ENCODE results near the gene LNX1.

Gene LNX1

GRCh38 chr4:53579826-53580225 lies 11.5 kb downstream of the LNX1 start:
- no peak for ATAC-seq
- TF ChIP-seq ESRRG (CRISPR knock-in tag; IDR thresholded peaks at IDR 0.05) (no peak), ZFP30 (CRISPR knock-in tag; IDR thresholded peaks at IDR 0.05) (no peak), TOX (CRISPR knock-in tag; IDR thresholded peaks at IDR 0.05; ENCODE audit: borderline replicate concordance) (no peak), ISL1 (CRISPR knock-in tag; IDR thresholded peaks at IDR 0.05) (no peak), CREB5 (CRISPR knock-in tag; IDR thresholded peaks at IDR 0.05; ENCODE audit: low read depth) (no peak), ZNF70 (CRISPR knock-in tag; IDR thresholded peaks at IDR 0.05) (no peak), SNAI2 (CRISPR knock-in tag; IDR thresholded peaks at IDR 0.05) (no peak), ARNTL (CRISPR knock-in tag; IDR thresholded peaks at IDR 0.05; ENCODE audit: borderline replicate concordance, low read depth) (no peak), OSR1 (CRISPR knock-in tag; IDR thresholded peaks at IDR 0.05) (no peak), ZC3H10 (CRISPR knock-in tag; IDR thresholded peaks at IDR 0.05) (no peak)
- TF ChIP-seq, protein P1, sequence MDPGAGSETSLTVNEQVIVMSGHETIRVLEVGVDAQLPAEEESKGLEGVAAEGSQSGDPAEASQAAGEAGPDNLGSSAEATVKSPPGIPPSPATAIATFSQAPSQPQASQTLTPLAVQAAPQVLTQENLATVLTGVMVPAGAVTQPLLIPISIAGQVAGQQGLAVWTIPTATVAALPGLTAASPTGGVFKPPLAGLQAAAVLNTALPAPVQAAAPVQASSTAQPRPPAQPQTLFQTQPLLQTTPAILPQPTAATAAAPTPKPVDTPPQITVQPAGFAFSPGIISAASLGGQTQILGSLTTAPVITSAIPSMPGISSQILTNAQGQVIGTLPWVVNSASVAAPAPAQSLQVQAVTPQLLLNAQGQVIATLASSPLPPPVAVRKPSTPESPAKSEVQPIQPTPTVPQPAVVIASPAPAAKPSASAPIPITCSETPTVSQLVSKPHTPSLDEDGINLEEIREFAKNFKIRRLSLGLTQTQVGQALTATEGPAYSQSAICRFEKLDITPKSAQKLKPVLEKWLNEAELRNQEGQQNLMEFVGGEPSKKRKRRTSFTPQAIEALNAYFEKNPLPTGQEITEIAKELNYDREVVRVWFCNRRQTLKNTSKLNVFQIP (CRISPR knock-in tag; IDR thresholded peaks at IDR 0.05; ENCODE audit: borderline replicate concordance, low read depth) = no peak

DNA sequence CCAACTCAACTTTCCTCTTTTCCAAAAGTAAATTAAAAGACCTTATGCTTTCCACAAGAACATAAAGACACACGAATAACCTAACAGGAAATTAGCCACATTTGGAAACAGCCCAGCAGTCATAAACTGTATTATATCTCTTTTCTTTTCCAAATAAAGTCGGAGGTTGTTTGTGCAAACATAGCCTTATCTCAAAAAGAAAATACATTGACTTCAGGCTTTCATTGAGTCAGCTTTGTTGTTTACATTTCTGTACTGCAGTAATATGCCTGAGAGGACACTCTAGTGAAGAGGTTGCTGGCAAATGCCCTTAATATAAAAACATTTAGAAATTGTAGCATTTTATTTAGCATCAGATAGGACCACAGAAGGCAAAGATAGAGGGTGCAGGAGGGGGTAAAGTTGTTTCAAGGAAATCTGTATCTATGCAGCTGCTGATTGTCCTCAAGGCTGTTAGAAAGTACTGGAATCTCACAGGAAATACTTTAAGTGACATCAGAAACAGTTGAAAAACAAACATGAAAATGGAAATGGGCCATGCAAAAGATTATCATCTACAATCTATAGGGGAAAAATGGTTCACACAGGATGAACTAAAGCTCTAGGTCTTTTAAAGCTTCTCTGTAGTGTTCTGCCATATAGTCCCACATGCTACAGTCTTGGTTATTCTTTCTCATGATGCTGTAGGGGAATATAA lies 14.5 kb downstream of the LNX1 start:
- ATAC-seq = no peak
- TF ChIP-seq GLIS3 (CRISPR knock-in tag; IDR thresholded peaks at IDR 0.05) (no peak), CREB5 (CRISPR knock-in tag; IDR thresholded peaks at IDR 0.05; ENCODE audit: low read depth) (no peak), SNAI2 (CRISPR knock-in tag; IDR thresholded peaks at IDR 0.05) (no peak), ZFP30 (CRISPR knock-in tag; IDR thresholded peaks at IDR 0.05) (no peak), BACH2 (CRISPR knock-in tag; IDR thresholded peaks at IDR 0.05; ENCODE audit: borderline replicate concordance) (no peak), OSR1 (CRISPR knock-in tag; IDR thresholded peaks at IDR 0.05) (no peak)
- TF ChIP-seq, protein P1 (CRISPR knock-in tag; IDR thresholded peaks at IDR 0.05; ENCODE audit: borderline replicate concordance, low read depth) = no peak

- ATAC-seq = no peak
- TF ChIP-seq CSDC2 (CRISPR knock-in tag; IDR thresholded peaks at IDR 0.05) (no peak), OSR1 (CRISPR knock-in tag; IDR thresholded peaks at IDR 0.05) (no peak)
Observed at GRCh38 chr4:53576071-53576617, 15.1 kb downstream of the LNX1 start.

DNA sequence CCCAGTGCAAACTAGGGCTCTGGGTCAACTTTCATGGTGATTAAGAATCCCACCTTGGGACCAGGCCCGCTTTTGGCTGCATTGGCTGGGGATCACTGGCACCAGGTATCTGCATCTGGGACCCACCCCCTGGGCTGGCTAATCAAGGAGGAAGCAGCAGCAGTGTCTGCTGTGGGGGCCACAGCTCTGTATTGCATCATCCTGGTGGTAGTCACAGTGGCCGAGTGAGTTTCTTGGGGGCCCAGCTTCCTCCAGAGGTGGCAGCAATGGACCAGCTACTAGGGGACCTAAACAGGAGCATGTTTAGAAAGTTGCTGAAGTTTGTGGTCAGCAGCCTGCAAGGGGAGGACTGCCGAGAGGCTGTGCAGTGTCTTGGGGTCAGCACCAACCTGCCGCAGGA lies 15.7 kb downstream of the LNX1 start:
- no peak for TF ChIP-seq GLIS3 (CRISPR knock-in tag; IDR thresholded peaks at IDR 0.05)
- TF ChIP-seq TOX (CRISPR knock-in tag; IDR thresholded peaks at IDR 0.05; ENCODE audit: borderline replicate concordance) = no peak
- no peak for TF ChIP-seq TCF4 (CRISPR knock-in tag; IDR thresholded peaks at IDR 0.05; ENCODE audit: borderline replicate concordance)
- TF ChIP-seq ZFP3 (CRISPR knock-in tag; IDR thresholded peaks at IDR 0.05) = no peak
- no peak for TF ChIP-seq ZFP30 (CRISPR knock-in tag; IDR thresholded peaks at IDR 0.05)
- TF ChIP-seq CSDC2 (CRISPR knock-in tag; IDR thresholded peaks at IDR 0.05) = no peak
- TF ChIP-seq, protein P2, sequence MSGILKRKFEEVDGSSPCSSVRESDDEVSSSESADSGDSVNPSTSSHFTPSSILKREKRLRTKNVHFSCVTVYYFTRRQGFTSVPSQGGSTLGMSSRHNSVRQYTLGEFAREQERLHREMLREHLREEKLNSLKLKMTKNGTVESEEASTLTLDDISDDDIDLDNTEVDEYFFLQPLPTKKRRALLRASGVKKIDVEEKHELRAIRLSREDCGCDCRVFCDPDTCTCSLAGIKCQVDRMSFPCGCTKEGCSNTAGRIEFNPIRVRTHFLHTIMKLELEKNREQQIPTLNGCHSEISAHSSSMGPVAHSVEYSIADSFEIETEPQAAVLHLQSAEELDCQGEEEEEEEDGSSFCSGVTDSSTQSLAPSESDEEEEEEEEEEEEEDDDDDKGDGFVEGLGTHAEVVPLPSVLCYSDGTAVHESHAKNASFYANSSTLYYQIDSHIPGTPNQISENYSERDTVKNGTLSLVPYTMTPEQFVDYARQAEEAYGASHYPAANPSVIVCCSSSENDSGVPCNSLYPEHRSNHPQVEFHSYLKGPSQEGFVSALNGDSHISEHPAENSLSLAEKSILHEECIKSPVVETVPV (CRISPR knock-in tag; IDR thresholded peaks at IDR 0.05) = no peak
- TF ChIP-seq TSHZ2 (CRISPR knock-in tag; IDR thresholded peaks at IDR 0.05) = no peak
- no peak for ATAC-seq
